ENCODE measurements around the gene POLR3C. TPM values are rescaled to one million over a fixed set of nuclear protein-coding genes. Genes with fewer than 3 reads are reported as not detected.
A peak's percentile ranks its signal among the peaks of the same experiment; 100 is the strongest.

POLR3C gene
- total and polyA plus RNA-seq, 10 of the 15 experiments (the other 5 are each of a cell fraction or from before 2014, with no cell fraction given): 13.0 to 44.8 (median 34.8) TPM

DNA sequence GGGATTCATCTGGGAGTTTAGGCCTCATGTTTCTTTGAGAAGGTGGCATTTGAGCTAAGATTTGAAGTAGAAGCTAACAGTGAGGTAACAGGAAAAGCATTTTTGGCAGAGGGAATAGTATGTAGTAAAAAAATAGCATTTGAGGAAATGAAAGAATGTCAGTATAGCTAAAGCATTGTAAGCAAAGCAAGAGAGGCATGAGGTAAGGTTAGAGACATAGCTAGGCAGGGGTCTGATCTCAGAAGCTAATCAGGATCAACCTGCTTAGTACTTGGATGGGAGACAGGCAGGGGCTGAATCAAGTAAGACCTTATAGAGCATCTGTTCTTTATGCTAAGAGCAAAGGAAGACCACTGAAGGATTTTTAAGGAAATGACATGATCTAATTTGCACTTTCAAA lies 4.0 kb downstream of the POLR3C start (continued):
- TF ChIP-seq RUNX3 (IDR thresholded peaks at IDR 0.05; ENCODE audit: low read length) (no peak), ZZZ3 (IDR thresholded peaks at IDR 0.05; ENCODE audit: control insufficient read depth, insufficient read length, low read depth) (no peak), EED (IDR thresholded peaks at IDR 0.05; ENCODE audit: low read depth) (no peak), ZNF274 (IDR thresholded peaks at IDR 0.05; ENCODE audit: insufficient read depth, insufficient read length) (no peak), SRF (IDR thresholded peaks at IDR 0.05; ENCODE audit: low read depth in 2 of 2, low read length in 2 of 2) (no peak)
- TF ChIP-seq, protein P1, sequence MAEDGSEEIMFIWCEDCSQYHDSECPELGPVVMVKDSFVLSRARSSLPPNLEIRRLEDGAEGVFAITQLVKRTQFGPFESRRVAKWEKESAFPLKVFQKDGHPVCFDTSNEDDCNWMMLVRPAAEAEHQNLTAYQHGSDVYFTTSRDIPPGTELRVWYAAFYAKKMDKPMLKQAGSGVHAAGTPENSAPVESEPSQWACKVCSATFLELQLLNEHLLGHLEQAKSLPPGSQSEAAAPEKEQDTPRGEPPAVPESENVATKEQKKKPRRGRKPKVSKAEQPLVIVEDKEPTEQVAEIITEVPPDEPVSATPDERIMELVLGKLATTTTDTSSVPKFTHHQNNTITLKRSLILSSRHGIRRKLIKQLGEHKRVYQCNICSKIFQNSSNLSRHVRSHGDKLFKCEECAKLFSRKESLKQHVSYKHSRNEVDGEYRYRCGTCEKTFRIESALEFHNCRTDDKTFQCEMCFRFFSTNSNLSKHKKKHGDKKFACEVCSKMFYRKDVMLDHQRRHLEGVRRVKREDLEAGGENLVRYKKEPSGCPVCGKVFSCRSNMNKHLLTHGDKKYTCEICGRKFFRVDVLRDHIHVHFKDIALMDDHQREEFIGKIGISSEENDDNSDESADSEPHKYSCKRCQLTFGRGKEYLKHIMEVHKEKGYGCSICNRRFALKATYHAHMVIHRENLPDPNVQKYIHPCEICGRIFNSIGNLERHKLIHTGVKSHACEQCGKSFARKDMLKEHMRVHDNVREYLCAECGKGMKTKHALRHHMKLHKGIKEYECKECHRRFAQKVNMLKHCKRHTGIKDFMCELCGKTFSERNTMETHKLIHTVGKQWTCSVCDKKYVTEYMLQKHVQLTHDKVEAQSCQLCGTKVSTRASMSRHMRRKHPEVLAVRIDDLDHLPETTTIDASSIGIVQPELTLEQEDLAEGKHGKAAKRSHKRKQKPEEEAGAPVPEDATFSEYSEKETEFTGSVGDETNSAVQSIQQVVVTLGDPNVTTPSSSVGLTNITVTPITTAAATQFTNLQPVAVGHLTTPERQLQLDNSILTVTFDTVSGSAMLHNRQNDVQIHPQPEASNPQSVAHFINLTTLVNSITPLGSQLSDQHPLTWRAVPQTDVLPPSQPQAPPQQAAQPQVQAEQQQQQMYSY (CRISPR knock-in tag; IDR thresholded peaks at IDR 0.05): no peak

DNA sequence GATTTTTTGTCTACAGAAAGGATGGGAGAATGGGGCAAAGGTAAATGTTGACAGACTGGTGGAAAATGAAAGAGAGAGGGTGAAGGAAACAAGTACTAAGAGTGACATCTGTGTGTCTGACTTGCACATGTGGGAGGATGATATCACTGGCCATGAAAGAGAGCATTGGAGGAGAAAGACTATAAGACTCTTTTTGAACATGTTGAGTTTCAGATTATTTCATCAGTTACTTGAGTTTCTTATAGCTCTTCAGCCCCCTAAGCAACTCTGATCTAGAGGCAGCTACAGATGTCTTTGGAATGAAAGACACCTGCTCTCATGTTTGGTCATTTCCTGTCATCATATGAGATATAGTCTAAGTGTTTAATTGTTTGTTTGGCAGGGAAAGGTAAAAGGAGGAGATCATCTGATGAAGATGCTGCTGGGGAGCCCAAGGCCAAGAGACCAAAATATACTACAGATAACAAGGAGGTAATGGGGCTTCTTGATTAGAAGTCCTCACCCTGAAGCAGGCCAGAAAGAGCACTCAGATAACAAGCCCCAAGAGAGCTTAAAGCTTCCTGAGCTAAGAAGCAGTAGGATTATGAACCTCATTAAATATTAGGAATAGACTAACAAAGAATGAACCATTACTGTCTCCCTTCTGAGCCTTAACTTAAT lies 4.5 kb downstream of the POLR3C start:
- Histone ChIP-seq H3K4me1 (ENCODE audit: control insufficient read depth, insufficient read depth, low read length) (peaks cover 10% of the 10 kb centered on the region), H3K79me2 (ENCODE audit: control insufficient read depth, insufficient read depth, low read length) (peaks cover 32% of the 10 kb centered on the region), H3K9me3 (replicated peaks; ENCODE audit: control insufficient read depth, insufficient read depth, low read length) (no peaks in the 10 kb centered on the region), H2AFZ (ENCODE audit: control insufficient read depth, low read depth, low read length) (no peak overlapping the region), H3K9ac (ENCODE audit: control insufficient read depth, insufficient read depth, low read length) (no peak overlapping the region), H3K4me3 (no peak overlapping the region), H4K20me1 (ENCODE audit: control insufficient read depth, insufficient read depth) (no peaks in the 10 kb centered on the region), H3K27ac (ENCODE audit: control insufficient read depth, insufficient read depth) (peak overlapping the region; percentile 9; the same call in 1 of the 2 replicates), H3K4me2 (ENCODE audit: control insufficient read depth, insufficient read depth) (peak overlapping the region; percentile 7; the same call in 1 of the 2 replicates), H3K27me3 (replicated peaks in 1 of 2; ENCODE audit: control insufficient read depth in 2 of 2, insufficient read depth in 2 of 2, low read length in 1 of 2) (no peaks in the 10 kb centered on the region), H3K36me3 (ENCODE audit: control insufficient read depth in 2 of 2, insufficient read depth in 2 of 2, low read length in 1 of 2) (peaks cover 9 to 27% of the 10 kb centered on the region in 2 experiments; a peak in 3 of 4 replicates)
- SMC1A ChIA-PET (ENCODE audit: uncharacterized antibody, unreplicated experiment): interaction anchor here (1.1 to 5.0 kb wide), 2 partner anchors 16 to 22 kb away, joined by 4 to 20 read pairs; partner anchors contain the start of gene NUDT17
- TF ChIP-seq, protein P2, sequence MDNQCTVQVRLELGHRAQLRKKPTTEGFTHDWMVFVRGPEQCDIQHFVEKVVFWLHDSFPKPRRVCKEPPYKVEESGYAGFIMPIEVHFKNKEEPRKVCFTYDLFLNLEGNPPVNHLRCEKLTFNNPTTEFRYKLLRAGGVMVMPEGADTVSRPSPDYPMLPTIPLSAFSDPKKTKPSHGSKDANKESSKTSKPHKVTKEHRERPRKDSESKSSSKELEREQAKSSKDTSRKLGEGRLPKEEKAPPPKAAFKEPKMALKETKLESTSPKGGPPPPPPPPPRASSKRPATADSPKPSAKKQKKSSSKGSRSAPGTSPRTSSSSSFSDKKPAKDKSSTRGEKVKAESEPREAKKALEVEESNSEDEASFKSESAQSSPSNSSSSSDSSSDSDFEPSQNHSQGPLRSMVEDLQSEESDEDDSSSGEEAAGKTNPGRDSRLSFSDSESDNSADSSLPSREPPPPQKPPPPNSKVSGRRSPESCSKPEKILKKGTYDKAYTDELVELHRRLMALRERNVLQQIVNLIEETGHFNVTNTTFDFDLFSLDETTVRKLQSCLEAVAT (IDR thresholded peaks at IDR 0.05): no peak
- TF ChIP-seq CREB1 (IDR thresholded peaks at IDR 0.05; ENCODE audit: low read depth) (0 out of 2 replicates have a peak, but pooled peaks have one; percentile 34), TCF7 (IDR thresholded peaks at IDR 0.05; ENCODE audit: borderline replicate concordance) (peak; percentile 67; the same call in 1 of the 2 replicates), POU2F2 (IDR thresholded peaks at IDR 0.05; ENCODE audit: borderline replicate concordance, low read depth, low read length) (no peak), MEF2A (IDR thresholded peaks at IDR 0.05; ENCODE audit: insufficient read depth, low read depth, low read length) (no peak)
- TF ChIP-seq, protein P3, sequence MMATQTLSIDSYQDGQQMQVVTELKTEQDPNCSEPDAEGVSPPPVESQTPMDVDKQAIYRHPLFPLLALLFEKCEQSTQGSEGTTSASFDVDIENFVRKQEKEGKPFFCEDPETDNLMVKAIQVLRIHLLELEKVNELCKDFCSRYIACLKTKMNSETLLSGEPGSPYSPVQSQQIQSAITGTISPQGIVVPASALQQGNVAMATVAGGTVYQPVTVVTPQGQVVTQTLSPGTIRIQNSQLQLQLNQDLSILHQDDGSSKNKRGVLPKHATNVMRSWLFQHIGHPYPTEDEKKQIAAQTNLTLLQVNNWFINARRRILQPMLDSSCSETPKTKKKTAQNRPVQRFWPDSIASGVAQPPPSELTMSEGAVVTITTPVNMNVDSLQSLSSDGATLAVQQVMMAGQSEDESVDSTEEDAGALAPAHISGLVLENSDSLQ (IDR thresholded peaks at IDR 0.05): peak; percentile 72
- BruUV-seq (replicated peaks): no TSS peak
- RAD21 ChIA-PET (ENCODE audit: unreplicated experiment): no interaction called here
- FAIRE-seq (no peak), DNase-seq (ENCODE audit: low read depth, low spot score) (no peak), ATAC-seq (peak; percentile 8; the same call in 2 of the 3 replicates)
- intact Hi-C loops (cut with micrococcal nuclease; ENCODE audit: unreplicated experiment) (no loop called here), in situ Hi-C loops (cut with MboI) (no loop called here)
- CTCF ChIA-PET: interaction anchor here (0.6 to 6.4 kb wide), 4 partner anchors 14 to 130 kb away, joined by 3 to 80 read pairs (median 4); partner anchors contain the start of gene NUDT17
- POLR2A ChIA-PET: interaction anchor here (0.8 kb wide), 1 partner anchor 15 kb away, joined by 3 read pairs; no protein-coding TSS in a partner anchor

All from GM12878 (cell line).